Stomach (tissue), 4 donors: ENCODE measurements around the gene EFL1.

Experiments
- EP300 ChIP-seq: sonication (generic); formaldehyde crosslinking; IDR thresholded peaks from one replicate; pipeline ENCODE4 v1.6.1; 2017; ENCODE audit warnings: antibody characterized with exemption
- POLR2A ChIP-seq, 4 donors: fragments of 450-650 bp; IDR thresholded peaks; one replicate each; pipeline ENCODE4 v1.6.1; 2016; ENCODE audit warnings: antibody characterized with exemption in 4 of 4, control low read depth in 2 of 4, mild to moderate bottlenecking in 1 of 4, moderate library complexity in 1 of 4
- POLR2AphosphoS5 ChIP-seq, 3 donors: sonication (generic); formaldehyde crosslinking; IDR thresholded peaks; one replicate each; pipeline ENCODE4 v1.6.1; 2016; ENCODE audit warnings: antibody characterized with exemption in 3 of 3
- TF ChIP-seq, protein P1 (sequence below), 7 experiments: fragments of 450-650 bp in 4 of 7; fragments of 200-600 bp in 3 of 7; sonication (generic) in 3 of 7; IDR thresholded peaks; one replicate each; pipeline ENCODE4 v1.5.1; 2016 to 2019; ENCODE audit warnings: antibody characterized with exemption in 7 of 7, control low read depth in 2 of 7, mild to moderate bottlenecking in 1 of 7

GRCh38 chr15:82080774-82081173 is 181.8 kb downstream of the EFL1 start:
- TF ChIP-seq, protein P1, sequence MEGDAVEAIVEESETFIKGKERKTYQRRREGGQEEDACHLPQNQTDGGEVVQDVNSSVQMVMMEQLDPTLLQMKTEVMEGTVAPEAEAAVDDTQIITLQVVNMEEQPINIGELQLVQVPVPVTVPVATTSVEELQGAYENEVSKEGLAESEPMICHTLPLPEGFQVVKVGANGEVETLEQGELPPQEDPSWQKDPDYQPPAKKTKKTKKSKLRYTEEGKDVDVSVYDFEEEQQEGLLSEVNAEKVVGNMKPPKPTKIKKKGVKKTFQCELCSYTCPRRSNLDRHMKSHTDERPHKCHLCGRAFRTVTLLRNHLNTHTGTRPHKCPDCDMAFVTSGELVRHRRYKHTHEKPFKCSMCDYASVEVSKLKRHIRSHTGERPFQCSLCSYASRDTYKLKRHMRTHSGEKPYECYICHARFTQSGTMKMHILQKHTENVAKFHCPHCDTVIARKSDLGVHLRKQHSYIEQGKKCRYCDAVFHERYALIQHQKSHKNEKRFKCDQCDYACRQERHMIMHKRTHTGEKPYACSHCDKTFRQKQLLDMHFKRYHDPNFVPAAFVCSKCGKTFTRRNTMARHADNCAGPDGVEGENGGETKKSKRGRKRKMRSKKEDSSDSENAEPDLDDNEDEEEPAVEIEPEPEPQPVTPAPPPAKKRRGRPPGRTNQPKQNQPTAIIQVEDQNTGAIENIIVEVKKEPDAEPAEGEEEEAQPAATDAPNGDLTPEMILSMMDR (IDR thresholded peaks at IDR 0.05): no peak
- TF ChIP-seq POLR2A (IDR thresholded peaks at IDR 0.05): no peak
- no peak for TF ChIP-seq POLR2AphosphoS5 (IDR thresholded peaks at IDR 0.05)
- TF ChIP-seq EP300: no peak
